ENCODE data around the gene NCAM2. TPM values are rescaled to one million over a fixed set of nuclear protein-coding genes. Genes with fewer than 3 reads are reported as not detected.

NCAM2 gene
- polyA plus RNA-seq, 3 donors = not detected

- TF ChIP-seq CTCF (IDR thresholded peaks at IDR 0.05) = no peak
- Histone ChIP-seq H3K9ac (ENCODE audit: insufficient read depth, low read length, poor library complexity, severe bottlenecking) (no peak overlapping the region), H3K4me2 (replicated peaks; ENCODE audit: extremely low read depth, low read length, poor library complexity, severe bottlenecking) (no peak overlapping the region), H3K4me3 (replicated peaks in 1 of 3; ENCODE audit: low read depth in 2 of 3, low read length in 3 of 3) (no peak overlapping the region), H3K79me2 (ENCODE audit: insufficient read depth, low read length) (no peaks in the 10 kb centered on the region), H3K4me1 (ENCODE audit: control insufficient read depth in 1 of 2, insufficient read depth in 2 of 2, low read length in 2 of 2) (no peaks in the 10 kb centered on the region), H3K36me3 (replicated peaks in 1 of 2; ENCODE audit: control insufficient read depth in 1 of 2, insufficient read depth in 2 of 2, low read length in 2 of 2) (no peaks in the 10 kb centered on the region), H3K9me3 (replicated peaks in 1 of 2; ENCODE audit: control insufficient read depth in 1 of 2, insufficient read depth in 1 of 2, low read length in 2 of 2) (no peaks in the 10 kb centered on the region), H4K20me1 (ENCODE audit: insufficient read depth, low read length) (no peaks in the 10 kb centered on the region), H3K27ac (ENCODE audit: low read depth in 1 of 2, low read length in 2 of 2) (no peak overlapping the region), H3K27me3 (ENCODE audit: control insufficient read depth in 2 of 2, insufficient read depth in 2 of 2, low read length in 2 of 2) (no peaks in the 10 kb centered on the region), H2AFZ (ENCODE audit: insufficient read depth, low read depth, low read length, poor library complexity, severe bottlenecking) (no peak overlapping the region)
- intact Hi-C loops (cut with micrococcal nuclease) = no loop called here
- peaks cover 0 to 1% (median 0%) of the 10 kb centered on the region in 7 donors for H3K9me3 Mint-ChIP-seq
- no CpG with 5 or more reads among the region's 4 CpGs for WGBS (ENCODE audit: insufficient coverage)
- no peaks in the 10 kb centered on the region for H3K4me1 Mint-ChIP-seq
- H3K27me3 Mint-ChIP-seq (ENCODE audit: low read depth in 3 of 3) = no peaks in the 10 kb centered on the region
- no peak overlapping the region for H3K4me3 Mint-ChIP-seq
- no peak for DNase-seq
- H3K36me3 Mint-ChIP-seq = no peaks in the 10 kb centered on the region
- H3K27ac Mint-ChIP-seq = no peak overlapping the region
These were observed 288.1 kb downstream of the NCAM2 start for GRCh38 chr21:21286170-21286798.

DNA sequence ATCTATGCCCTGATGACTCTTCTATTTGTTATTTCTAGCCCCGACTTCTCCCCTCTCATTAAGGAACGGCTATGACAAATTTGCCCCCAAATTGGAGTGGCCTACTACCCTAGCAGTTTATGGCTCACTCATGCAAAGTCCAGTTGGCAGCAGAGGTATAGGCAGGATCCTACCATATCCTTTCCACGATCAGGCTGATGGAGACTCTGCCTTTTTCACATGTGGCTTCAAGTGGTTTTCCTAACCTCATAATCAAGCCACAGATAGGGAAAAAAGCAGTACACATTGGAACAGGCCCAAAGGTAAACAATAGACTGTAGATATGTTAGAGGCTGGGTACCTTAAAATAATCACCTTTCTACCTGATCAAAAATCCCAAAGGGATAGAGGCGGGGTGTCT is 292.5 kb downstream of the NCAM2 start:
- intact Hi-C loops (cut with micrococcal nuclease) = no loop called here
- Histone ChIP-seq H4K20me1 (ENCODE audit: insufficient read depth, low read length) (no peaks in the 10 kb centered on the region), H3K36me3 (replicated peaks in 1 of 2; ENCODE audit: control insufficient read depth in 1 of 2, insufficient read depth in 2 of 2, low read length in 2 of 2) (no peaks in the 10 kb centered on the region), H3K4me1 (ENCODE audit: control insufficient read depth in 1 of 2, insufficient read depth in 2 of 2, low read length in 2 of 2) (no peaks in the 10 kb centered on the region), H3K4me3 (replicated peaks in 1 of 3; ENCODE audit: low read depth in 2 of 3, low read length in 3 of 3) (no peak overlapping the region), H3K4me2 (replicated peaks; ENCODE audit: extremely low read depth, low read length, poor library complexity, severe bottlenecking) (no peak overlapping the region), H2AFZ (ENCODE audit: insufficient read depth, low read depth, low read length, poor library complexity, severe bottlenecking) (no peak overlapping the region), H3K27ac (ENCODE audit: low read depth in 1 of 2, low read length in 2 of 2) (no peak overlapping the region), H3K9me3 (replicated peaks in 1 of 2; ENCODE audit: control insufficient read depth in 1 of 2, insufficient read depth in 1 of 2, low read length in 2 of 2) (no peaks in the 10 kb centered on the region), H3K27me3 (ENCODE audit: control insufficient read depth in 2 of 2, insufficient read depth in 2 of 2, low read length in 2 of 2) (no peaks in the 10 kb centered on the region), H3K79me2 (ENCODE audit: insufficient read depth, low read length) (no peaks in the 10 kb centered on the region), H3K9ac (ENCODE audit: insufficient read depth, low read length, poor library complexity, severe bottlenecking) (no peak overlapping the region)
- H3K4me1 Mint-ChIP-seq = no peaks in the 10 kb centered on the region
- no peak overlapping the region for H3K27ac Mint-ChIP-seq
- H3K4me3 Mint-ChIP-seq = no peak overlapping the region
- TF ChIP-seq CTCF (IDR thresholded peaks at IDR 0.05) = no peak
- no peak for DNase-seq
- H3K9me3 Mint-ChIP-seq = peaks cover 0 to 5% (median 0%) of the 10 kb centered on the region in 7 donors
- H3K27me3 Mint-ChIP-seq (ENCODE audit: low read depth in 3 of 3) = no peaks in the 10 kb centered on the region
- 83% methylated on average over 3 of the region's 4 CpGs for WGBS (ENCODE audit: insufficient coverage)
- H3K36me3 Mint-ChIP-seq = no peaks in the 10 kb centered on the region

Measured in CD14-positive monocyte (primary cell).